Glutamatergic neuron (in vitro differentiated cells): ENCODE measurements around the gene FILIP1L. TPM values are rescaled to one million over a fixed set of nuclear protein-coding genes. Genes with fewer than 3 reads are reported as not detected.
A peak's percentile ranks its signal among the peaks of the same experiment; 100 is the strongest.

Experiments
- DNase-seq: peaks from one replicate; pipeline ENCODE4 v3.0.0; 2022
- H3K27ac Mint-ChIP-seq: one replicate; pipeline ENCODE4 v1.8.0; 2020; ENCODE audit warnings: mild to moderate bottlenecking, mixed read lengths, inconsistent platforms; ENCODE audit not compliant: unreplicated experiment
- H3K27me3 Mint-ChIP-seq: one replicate; pipeline ENCODE4 v1.8.0; 2020; ENCODE audit warnings: mild to moderate bottlenecking, moderate library complexity, mixed read lengths, inconsistent platforms; ENCODE audit not compliant: unreplicated experiment
- H3K36me3 Mint-ChIP-seq: one replicate; pipeline ENCODE4 v1.8.0; 2020; ENCODE audit warnings: mild to moderate bottlenecking, mixed read lengths, inconsistent platforms; ENCODE audit not compliant: unreplicated experiment
- H3K4me1 Mint-ChIP-seq: one replicate; pipeline ENCODE4 v1.8.0; 2020; ENCODE audit warnings: mild to moderate bottlenecking, low read depth, mixed read lengths, inconsistent platforms; ENCODE audit not compliant: unreplicated experiment
- H3K4me3 Mint-ChIP-seq: one replicate; pipeline ENCODE4 v1.8.0; 2020; ENCODE audit warnings: mild to moderate bottlenecking, mixed read lengths, inconsistent platforms; ENCODE audit not compliant: unreplicated experiment
- H3K9me3 Mint-ChIP-seq: one replicate; pipeline ENCODE4 v1.8.0; 2020; ENCODE audit warnings: mild to moderate bottlenecking, moderate library complexity, mixed read lengths, inconsistent platforms; ENCODE audit not compliant: unreplicated experiment
- total RNA-seq: library from RNA; stranded (reverse); fragmentation: NEBNext Ultra II Directional; extraction: Animal tissue kit (Norgen Biotek cat#: 25700); gene quantifications from one replicate; pipeline ENCODE4 v1.2.1, GENCODE V29; 2021; ENCODE audit not compliant: unreplicated experiment
- TF ChIP-seq, protein P1 (sequence below): fragments of 200-600 bp; sonication (generic); IDR thresholded peaks from one replicate; pipeline ENCODE4 v1.5.0; 2021; ENCODE audit not compliant: partially characterized antibody, unreplicated experiment

Gene FILIP1L
- total RNA-seq, 1 donor from 2014 or later, result 4.3 TPM

- TF ChIP-seq, protein P1, sequence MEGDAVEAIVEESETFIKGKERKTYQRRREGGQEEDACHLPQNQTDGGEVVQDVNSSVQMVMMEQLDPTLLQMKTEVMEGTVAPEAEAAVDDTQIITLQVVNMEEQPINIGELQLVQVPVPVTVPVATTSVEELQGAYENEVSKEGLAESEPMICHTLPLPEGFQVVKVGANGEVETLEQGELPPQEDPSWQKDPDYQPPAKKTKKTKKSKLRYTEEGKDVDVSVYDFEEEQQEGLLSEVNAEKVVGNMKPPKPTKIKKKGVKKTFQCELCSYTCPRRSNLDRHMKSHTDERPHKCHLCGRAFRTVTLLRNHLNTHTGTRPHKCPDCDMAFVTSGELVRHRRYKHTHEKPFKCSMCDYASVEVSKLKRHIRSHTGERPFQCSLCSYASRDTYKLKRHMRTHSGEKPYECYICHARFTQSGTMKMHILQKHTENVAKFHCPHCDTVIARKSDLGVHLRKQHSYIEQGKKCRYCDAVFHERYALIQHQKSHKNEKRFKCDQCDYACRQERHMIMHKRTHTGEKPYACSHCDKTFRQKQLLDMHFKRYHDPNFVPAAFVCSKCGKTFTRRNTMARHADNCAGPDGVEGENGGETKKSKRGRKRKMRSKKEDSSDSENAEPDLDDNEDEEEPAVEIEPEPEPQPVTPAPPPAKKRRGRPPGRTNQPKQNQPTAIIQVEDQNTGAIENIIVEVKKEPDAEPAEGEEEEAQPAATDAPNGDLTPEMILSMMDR, result no peak
- Mint-ChIP-seq H3K27ac (no peak overlapping the region), H3K36me3 (peaks cover 7% of the 10 kb centered on the region), H3K9me3 (no peaks in the 10 kb centered on the region), H3K27me3 (peaks cover 2% of the 10 kb centered on the region), H3K4me1 (peaks cover 11% of the 10 kb centered on the region), H3K4me3 (no peak overlapping the region)
- DNase-seq, result no peak
These were observed 36.2 kb upstream of the FILIP1L start for GRCh38 chr3:100150473-100150872.

GRCh38 chr3:100149713-100150415 is 35.6 kb upstream of the FILIP1L start:
- H3K27me3 Mint-ChIP-seq, result peaks cover 2% of the 10 kb centered on the region
- H3K4me3 Mint-ChIP-seq, result no peak overlapping the region
- DNase-seq, result peak; percentile 18
- TF ChIP-seq, protein P1, result no peak
- H3K36me3 Mint-ChIP-seq, result peaks cover under 1% of the 10 kb centered on the region
- no peaks in the 10 kb centered on the region for H3K9me3 Mint-ChIP-seq
- peaks cover 11% of the 10 kb centered on the region for H3K4me1 Mint-ChIP-seq
- H3K27ac Mint-ChIP-seq, result peak overlapping the region; percentile 37

GRCh38 chr3:100149130-100149529 is 34.8 kb upstream of the FILIP1L start:
- no peak overlapping the region for H3K4me3 Mint-ChIP-seq
- TF ChIP-seq, protein P1, result no peak

DNA sequence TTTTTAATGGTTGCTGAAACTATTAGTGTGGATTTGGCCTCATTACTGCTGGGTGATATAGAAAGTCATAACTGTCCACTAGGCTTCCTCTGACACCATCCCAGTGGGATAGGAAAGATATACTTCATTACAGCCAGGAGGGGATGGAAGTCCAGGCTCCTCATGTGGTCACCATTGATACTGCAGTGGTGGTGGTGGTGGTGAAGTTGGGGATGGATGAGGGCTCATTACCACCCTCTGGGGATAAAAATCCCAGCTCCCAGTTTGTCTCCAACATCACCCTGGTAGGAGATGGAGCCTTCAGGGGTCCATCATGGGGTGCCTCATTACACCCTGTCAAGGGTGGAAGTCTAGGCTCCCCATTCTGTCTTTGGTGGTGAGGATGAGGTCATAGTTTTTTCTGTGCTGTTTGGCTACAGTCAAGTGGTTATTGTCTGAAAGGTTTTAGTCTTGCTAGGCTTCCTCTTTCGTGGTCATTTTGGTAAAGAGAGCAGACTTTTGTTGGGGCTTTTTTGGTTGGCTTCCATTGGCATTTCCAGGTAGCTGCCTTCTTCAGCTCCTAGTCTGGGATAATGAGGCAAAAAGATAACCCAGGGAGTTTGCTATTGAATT is 30.1 kb upstream of the FILIP1L start:
- Mint-ChIP-seq H3K36me3 (peaks cover 10% of the 10 kb centered on the region), H3K4me3 (no peak overlapping the region), H3K27me3 (peaks cover 2% of the 10 kb centered on the region), H3K9me3 (peaks cover 4% of the 10 kb centered on the region), H3K4me1 (peaks cover under 1% of the 10 kb centered on the region), H3K27ac (no peak overlapping the region)
- DNase-seq, result no peak
- TF ChIP-seq, protein P1, result no peak

More at GRCh38 chr3:100149130-100149529, 34.8 kb upstream of the FILIP1L start:
- Mint-ChIP-seq H3K36me3 (no peaks in the 10 kb centered on the region), H3K27me3 (peaks cover 2% of the 10 kb centered on the region), H3K9me3 (no peaks in the 10 kb centered on the region), H3K27ac (peak overlapping the region; percentile 39), H3K4me1 (peaks cover 11% of the 10 kb centered on the region)
- DNase-seq, result no peak

DNA sequence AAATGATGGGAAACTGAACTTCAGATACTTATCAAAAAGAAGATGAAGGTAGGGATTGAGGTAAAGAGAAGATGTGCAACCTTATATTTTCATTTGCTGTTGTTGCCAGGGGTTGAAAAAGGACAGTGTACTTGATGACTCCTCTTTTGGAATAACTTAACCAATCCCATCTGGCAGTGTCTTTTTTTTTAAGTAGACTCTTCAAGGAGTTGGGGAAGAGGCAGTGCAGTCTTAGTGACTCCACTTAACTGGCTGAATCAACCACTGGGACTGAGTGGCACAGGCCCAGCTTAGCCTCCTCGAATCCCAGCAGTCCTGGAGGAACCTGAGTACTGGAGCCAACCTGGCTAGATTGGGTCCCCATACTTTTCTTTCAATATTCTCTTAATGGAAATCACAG is 27.3 kb upstream of the FILIP1L start:
- no peak for DNase-seq
- Mint-ChIP-seq H3K4me1 (no peaks in the 10 kb centered on the region), H3K4me3 (no peak overlapping the region), H3K9me3 (peaks cover 4% of the 10 kb centered on the region), H3K36me3 (peaks cover 10% of the 10 kb centered on the region), H3K27me3 (no peaks in the 10 kb centered on the region), H3K27ac (no peak overlapping the region)
- TF ChIP-seq, protein P1, result no peak
